Colonic mucosa (tissue), 4 donors: Measurements from ENCODE around the gene PPP2R5A. TPM values are rescaled to one million over a fixed set of nuclear protein-coding genes. Genes with fewer than 3 reads are reported as not detected.
"Not testable (repeated sequence)": the region's sequence is repeated elsewhere in the genome, so short reads cannot be mapped to it uniquely, and the experiment has no call there.

Experiments used
- DNase-seq: peaks from one replicate; pipeline ENCODE4 v3.0.0-alpha.2; 2020
- H3K27ac ChIP-seq: fragments of 200-600 bp; one replicate; pipeline ENCODE4 v1.8.0; 2021
- H3K27me3 ChIP-seq: fragments of 200-600 bp; one replicate; pipeline ENCODE4 v1.8.0; 2021
- H3K36me3 ChIP-seq: fragments of 200-600 bp; one replicate; pipeline ENCODE4 v1.8.0; 2021
- H3K4me1 ChIP-seq: fragments of 200-600 bp; one replicate; pipeline ENCODE4 v1.8.0; 2021; ENCODE audit warnings: mild to moderate bottlenecking
- H3K4me3 ChIP-seq: fragments of 200-600 bp; one replicate; pipeline ENCODE4 v1.8.0; 2021
- H3K9ac ChIP-seq, 2 donors: one replicate each; pipeline ENCODE4 v1.7.0; 2013; ENCODE audit warnings: control low read depth in 2 of 2, low read depth in 2 of 2, low read length in 2 of 2
- H3K9me3 ChIP-seq: fragments of 200-600 bp; one replicate; pipeline ENCODE4 v1.8.0; 2021
- intact Hi-C: fragments of 100-400 bp; cut with DNase I; formaldehyde crosslinking; loops from one replicate; pipeline ENCODE4 v1.14.1; 2022
- total RNA-seq, 2 donors: library from RNA; stranded (reverse); fragmentation: NEBNext Ultra II Directional in 1 of 2; extraction: Animal tissue kit (Norgen Biotek cat#: 25700) in 1 of 2; gene quantifications; one replicate each; pipeline ENCODE4 v1.2.1, GENCODE V29; 2021
- TF ChIP-seq, protein P1 (sequence below): fragments of 200-600 bp; IDR thresholded peaks from one replicate; pipeline ENCODE4 v1.8.0; 2022; ENCODE audit warnings: antibody characterized with exemption, mild to moderate bottlenecking
- donor health status: healthy.
- donor health status: DM: no; HTN: no; CAD: no.
- donor health status: DM: no; HTN: no; CAD: no.

The PPP2R5A gene
- total RNA-seq, 2 donors from 2014 or later, result 62.4 to 78.2 TPM

DNA sequence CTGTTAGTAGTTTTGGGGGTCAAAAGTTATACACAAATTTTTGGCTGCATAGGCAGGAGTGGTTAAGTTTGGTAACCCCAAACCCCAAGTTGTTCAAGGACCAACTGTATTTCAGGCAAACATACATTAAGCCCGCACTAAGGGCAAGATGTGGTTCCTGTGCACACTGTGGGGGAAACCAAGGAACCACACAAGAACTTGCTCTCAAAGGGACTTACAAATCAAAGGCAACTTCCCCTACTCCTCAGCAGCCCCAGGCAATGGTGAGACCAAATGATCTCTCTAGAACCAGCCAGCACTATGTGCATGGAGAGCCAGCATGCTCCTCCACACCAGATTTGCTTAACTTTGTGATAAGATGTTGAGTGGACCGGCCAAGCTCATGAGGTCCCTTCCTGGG is 94.2 kb downstream of the PPP2R5A start:
- TF ChIP-seq, protein P1, sequence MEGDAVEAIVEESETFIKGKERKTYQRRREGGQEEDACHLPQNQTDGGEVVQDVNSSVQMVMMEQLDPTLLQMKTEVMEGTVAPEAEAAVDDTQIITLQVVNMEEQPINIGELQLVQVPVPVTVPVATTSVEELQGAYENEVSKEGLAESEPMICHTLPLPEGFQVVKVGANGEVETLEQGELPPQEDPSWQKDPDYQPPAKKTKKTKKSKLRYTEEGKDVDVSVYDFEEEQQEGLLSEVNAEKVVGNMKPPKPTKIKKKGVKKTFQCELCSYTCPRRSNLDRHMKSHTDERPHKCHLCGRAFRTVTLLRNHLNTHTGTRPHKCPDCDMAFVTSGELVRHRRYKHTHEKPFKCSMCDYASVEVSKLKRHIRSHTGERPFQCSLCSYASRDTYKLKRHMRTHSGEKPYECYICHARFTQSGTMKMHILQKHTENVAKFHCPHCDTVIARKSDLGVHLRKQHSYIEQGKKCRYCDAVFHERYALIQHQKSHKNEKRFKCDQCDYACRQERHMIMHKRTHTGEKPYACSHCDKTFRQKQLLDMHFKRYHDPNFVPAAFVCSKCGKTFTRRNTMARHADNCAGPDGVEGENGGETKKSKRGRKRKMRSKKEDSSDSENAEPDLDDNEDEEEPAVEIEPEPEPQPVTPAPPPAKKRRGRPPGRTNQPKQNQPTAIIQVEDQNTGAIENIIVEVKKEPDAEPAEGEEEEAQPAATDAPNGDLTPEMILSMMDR, result no peak
- no peak overlapping the region for H3K4me3 ChIP-seq
- H3K36me3 ChIP-seq, result no peaks in the 10 kb centered on the region
- H3K27me3 ChIP-seq, result no peaks in the 10 kb centered on the region
- DNase-seq, result no peak
- H3K9ac ChIP-seq, result no peak overlapping the region
- no peaks in the 10 kb centered on the region for H3K4me1 ChIP-seq
- no peak overlapping the region for H3K27ac ChIP-seq
- no peaks in the 10 kb centered on the region for H3K9me3 ChIP-seq
- intact Hi-C loops, result no loop called here

DNA sequence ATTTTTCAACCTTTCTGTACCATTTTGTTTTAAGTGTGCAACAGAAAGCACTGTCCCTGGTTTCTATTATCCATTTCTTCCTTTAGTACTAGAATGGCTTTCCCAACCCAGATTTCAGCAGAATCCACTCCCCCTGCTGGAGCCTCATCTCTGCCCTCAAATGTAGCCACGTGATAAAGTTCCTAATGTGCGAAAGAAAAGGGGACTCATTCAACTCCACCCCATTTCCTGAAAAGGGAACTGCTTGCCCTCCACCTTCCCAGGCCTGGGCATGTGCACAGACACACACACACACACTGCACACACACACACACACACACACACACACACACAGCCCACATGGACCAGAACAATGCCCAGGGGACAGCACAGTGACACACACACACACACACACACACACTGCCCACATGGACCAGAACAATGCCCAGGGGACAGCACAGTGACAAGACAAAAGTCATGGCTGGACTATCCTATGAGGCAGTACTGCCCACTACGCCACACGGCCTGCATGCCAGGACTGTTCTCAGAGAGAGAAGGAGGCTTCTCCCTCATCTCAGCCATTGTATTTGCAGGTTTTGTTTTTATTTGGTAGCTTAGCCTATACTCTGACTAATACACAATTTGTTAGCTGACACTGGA is 96.3 kb downstream of the PPP2R5A start:
- Histone ChIP-seq H3K27me3 (no peaks in the 10 kb centered on the region), H3K9ac (no peak overlapping the region), H3K27ac (no peak overlapping the region), H3K36me3 (no peaks in the 10 kb centered on the region), H3K4me1 (no peaks in the 10 kb centered on the region), H3K9me3 (no peaks in the 10 kb centered on the region), H3K4me3 (no peak overlapping the region)
- no peak for DNase-seq
- intact Hi-C loops, result no loop called here
- TF ChIP-seq, protein P1, result no peak

DNA sequence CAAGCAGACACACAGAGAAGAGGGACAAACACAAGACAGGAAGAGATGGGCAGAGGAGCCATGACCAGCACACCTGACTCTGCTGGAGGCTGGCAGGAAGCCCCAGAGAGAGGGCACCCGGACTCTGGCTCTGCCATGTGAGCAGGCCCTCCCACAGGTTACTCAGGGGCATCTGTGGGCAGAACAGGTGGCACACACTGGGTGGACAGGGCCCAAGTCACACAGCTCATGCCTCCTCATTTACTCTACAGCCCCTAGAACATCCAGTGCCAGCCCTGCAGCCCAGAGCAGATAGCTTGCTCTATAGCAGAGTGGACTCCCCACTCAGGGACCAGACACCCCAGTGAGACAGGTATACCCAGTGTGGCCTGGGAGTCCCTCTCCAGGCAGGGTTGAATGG is 100.8 kb downstream of the PPP2R5A start:
- H3K4me3 ChIP-seq, result no peak overlapping the region
- H3K4me1 ChIP-seq, result no peaks in the 10 kb centered on the region
- TF ChIP-seq, protein P1, result no peak
- H3K27me3 ChIP-seq, result no peaks in the 10 kb centered on the region
- H3K36me3 ChIP-seq, result no peaks in the 10 kb centered on the region
- H3K9me3 ChIP-seq, result no peaks in the 10 kb centered on the region
- DNase-seq, result no peak
- H3K9ac ChIP-seq, result no peak overlapping the region
- H3K27ac ChIP-seq, result no peak overlapping the region
- intact Hi-C loops, result no loop called here

DNA sequence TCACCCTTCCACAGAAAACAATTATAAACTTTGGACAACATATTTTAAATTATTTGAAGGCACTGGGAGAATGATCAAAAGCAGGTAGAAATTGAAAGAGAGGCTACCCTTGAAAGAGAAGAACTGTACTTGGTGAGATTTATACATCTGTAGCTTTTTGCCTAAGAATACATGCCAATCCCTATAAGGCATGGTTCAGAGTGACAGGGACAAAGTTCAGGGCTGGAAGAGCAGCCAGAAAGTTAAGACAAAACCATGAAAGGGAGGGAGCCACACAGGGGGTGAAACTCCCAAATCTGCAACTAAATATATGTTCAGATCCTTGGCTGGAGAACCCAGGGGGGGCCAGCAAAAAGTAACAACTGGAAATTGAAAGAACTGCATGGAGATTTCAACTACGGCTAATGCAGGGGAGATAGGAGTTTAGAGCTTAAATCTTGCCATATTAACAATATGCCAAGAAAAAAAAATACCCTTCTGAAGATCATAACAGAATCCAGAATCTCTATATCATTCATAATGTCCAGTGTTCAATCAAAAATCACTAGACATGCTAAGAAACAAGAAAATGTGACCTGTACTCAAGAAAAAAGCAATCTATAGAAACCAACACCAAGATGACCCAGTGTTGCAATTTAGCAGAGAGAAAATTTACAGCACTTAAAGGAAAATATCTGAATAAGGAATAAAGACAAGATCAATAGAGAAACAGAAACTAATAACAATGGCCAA is 103.9 kb downstream of the PPP2R5A start:
- Histone ChIP-seq H3K4me1 (no peaks in the 10 kb centered on the region), H3K9ac (no peak overlapping the region), H3K36me3 (no peaks in the 10 kb centered on the region), H3K4me3 (no peak overlapping the region), H3K9me3 (no peaks in the 10 kb centered on the region), H3K27me3 (no peaks in the 10 kb centered on the region), H3K27ac (no peak overlapping the region)
- DNase-seq, result no peak
- TF ChIP-seq, protein P1, result no peak
- intact Hi-C loops, result no loop called here

DNA sequence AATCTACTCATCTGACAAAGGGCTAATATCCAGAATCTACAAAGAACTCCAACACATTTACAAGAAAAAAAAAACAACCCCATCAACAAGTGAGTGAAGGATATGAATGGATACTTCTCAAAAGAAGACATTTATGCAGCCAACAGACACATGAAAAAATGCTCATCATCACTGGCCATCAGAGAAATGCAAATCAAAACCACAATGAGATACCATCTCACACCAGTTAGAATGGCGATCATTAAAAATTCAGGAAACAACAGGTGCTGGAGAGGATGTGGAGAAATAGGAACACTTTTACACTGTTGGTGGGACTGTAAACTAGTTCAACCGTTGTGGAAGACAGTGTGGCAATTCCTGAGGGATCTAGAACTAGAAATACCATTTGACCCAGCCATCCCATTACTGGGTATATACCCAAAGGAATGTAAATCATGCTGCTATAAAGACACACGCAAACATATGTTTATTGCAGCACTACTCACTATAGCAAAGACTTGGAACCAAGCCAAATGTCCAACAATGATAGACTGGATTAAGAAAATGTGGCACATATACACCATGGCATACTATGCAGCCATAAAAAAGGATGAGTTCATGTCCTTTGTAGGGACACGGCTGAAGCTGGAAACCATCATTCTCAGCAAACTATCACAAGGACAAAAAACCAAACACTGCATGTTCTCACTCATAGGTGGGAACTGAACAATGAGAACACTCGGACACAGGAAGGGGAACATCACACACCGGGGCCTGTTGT is 110.6 kb downstream of the PPP2R5A start:
- intact Hi-C loops, H3K4me1 ChIP-seq, DNase-seq, H3K9me3 ChIP-seq, H3K27me3 ChIP-seq, H3K9ac ChIP-seq, H3K36me3 ChIP-seq, H3K4me3 ChIP-seq, H3K27ac ChIP-seq: not testable (repeated sequence)
